GM10266 (cell line): ENCODE results near the gene LRP1B.

ENCODE experiments used
- DNase-seq: peaks from one replicate; pipeline ENCODE4 v3.0.0; 2012; ENCODE audit errors: extremely low spot score
- TF ChIP-seq, protein P1 (sequence below): IDR thresholded peaks from 2 replicates; pipeline ENCODE4 v1.5.1; 2012; ENCODE audit warnings: mild to moderate bottlenecking, low read depth; ENCODE audit not compliant: control insufficient read depth, insufficient read depth; ENCODE audit errors: missing control alignments

Gene LRP1B

DNA sequence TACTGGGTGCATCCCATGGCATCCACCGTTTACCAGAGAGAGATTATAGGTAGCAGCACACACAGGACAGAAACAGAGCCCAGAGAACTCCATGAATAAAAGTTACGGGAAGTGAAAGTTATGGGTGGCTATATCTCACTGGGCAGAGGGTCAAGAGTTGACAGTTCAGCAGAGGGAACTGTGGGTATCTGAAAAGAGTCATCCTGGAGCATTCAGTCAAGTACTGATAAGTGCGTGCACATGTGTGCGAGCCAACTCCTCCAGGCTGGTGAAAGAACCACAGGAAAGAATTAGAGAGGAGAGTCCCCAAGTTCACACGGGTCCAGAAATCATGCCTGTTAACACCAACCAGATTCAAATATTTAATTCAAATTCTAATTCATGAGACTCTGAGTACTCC lies 1588.2 kb downstream of the LRP1B start:
- no peak for DNase-seq
- TF ChIP-seq, protein P1, sequence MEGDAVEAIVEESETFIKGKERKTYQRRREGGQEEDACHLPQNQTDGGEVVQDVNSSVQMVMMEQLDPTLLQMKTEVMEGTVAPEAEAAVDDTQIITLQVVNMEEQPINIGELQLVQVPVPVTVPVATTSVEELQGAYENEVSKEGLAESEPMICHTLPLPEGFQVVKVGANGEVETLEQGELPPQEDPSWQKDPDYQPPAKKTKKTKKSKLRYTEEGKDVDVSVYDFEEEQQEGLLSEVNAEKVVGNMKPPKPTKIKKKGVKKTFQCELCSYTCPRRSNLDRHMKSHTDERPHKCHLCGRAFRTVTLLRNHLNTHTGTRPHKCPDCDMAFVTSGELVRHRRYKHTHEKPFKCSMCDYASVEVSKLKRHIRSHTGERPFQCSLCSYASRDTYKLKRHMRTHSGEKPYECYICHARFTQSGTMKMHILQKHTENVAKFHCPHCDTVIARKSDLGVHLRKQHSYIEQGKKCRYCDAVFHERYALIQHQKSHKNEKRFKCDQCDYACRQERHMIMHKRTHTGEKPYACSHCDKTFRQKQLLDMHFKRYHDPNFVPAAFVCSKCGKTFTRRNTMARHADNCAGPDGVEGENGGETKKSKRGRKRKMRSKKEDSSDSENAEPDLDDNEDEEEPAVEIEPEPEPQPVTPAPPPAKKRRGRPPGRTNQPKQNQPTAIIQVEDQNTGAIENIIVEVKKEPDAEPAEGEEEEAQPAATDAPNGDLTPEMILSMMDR = no peak

DNA sequence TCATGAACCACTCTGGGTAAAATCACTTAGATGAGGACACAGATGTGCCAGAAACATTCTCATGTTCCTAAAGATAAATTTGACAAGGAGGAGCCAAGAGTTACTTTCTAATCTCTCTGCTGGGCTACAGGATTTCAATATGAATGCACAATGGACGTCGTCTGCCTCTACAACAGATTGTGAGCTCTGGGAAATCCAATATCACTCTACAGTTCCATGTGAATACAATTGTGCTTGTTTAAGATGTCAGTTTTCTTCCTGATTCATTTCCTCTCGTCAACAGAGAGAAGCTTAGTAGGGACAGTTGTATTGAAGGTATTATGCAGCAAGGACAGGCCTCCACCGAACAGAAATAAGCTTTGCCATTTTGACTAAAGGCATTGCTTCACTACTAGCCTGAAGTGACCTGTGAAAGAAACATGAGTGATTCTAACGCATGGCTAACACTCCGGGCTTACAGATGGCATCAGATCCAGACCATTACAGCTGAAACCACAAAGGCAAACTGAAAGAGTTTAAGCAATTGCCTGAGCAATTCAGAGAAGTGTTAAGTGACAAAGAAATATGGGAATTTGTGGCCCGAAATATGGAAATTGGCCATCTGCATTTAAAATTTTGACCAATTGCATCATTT lies 1591.5 kb downstream of the LRP1B start:
- no peak for DNase-seq
- TF ChIP-seq, protein P1 = no peak

DNA sequence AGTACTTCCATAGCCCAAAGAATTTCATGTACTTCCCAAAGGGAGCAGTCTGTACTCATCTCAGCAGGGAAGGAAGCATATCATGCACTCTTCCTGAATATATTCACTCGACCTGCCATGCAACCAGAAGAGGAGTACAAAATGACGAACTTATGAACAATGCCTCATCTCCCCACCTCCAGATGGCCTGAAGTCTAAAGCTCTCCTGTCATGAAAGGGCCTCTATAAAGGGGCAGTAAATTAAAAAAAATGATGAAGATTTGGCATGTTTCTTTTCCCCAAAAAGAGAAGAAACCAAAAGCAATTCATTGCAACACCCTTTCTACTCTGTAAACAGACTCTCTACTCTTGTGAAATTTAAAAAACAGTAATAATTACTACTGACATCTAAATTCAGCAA lies 1601.1 kb downstream of the LRP1B start:
- DNase-seq = no peak

DNA sequence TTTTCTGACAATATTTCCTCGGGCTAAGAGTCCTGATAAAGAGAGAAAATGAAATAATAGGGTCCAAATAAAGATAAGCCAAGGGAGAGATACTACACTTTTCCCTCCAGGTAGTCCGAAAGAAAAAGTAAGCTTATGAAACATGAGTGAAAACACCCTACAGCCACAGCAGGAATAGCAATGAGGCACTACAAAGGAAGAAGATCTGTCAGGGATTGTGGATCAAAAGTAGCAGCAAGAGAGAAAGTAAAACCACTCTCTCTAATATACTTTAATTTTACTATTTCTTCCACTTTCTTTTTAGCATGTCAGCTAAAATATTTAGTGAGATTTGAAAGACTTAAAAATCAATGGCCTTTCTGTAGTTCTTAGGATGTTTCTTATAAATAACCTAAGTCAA lies 1601.8 kb downstream of the LRP1B start:
- no peak for DNase-seq
- TF ChIP-seq, protein P1 = no peak

More for the DNA sequence above, 1601.1 kb downstream of the LRP1B start:
- TF ChIP-seq, protein P1 = no peak

DNA sequence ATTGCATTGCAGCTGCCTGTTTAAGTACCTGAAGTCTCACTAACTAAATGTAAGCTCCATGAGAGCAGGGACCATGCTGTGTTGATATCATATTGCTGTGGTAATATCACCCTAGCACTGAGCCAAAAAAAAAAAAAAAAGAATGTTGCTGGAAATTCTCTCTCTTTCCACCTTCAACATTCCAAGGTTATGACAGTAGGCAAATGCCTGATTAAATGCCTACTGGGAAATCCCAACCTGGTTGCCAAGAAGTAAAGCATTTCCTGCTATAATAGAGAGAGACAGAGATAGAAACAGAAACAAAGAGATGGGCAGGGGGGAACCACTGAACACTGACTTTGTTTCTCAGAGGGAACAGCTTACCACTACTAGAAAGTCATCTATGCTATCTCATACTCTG lies 1604.2 kb downstream of the LRP1B start:
- DNase-seq = no peak
- TF ChIP-seq, protein P1 = no peak

DNA sequence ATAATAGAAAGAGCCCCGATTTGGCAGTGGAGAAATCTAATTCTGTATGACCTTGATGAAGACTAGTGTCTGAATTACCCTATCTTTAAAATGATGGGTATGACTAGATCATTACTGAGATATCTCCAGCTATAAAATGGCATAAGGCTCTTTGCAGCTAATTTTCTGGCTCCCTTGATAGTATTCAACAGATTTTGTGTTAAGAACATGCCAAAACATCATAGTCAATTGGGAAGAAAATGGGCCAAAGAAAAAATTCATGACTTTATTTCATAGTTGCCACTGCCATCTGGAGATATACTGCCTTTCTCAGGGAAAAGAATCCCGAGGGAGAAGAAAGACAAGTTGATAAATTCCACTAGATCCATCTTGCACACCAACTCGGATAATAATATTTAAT lies 1618.7 kb downstream of the LRP1B start:
- no peak for DNase-seq
- TF ChIP-seq, protein P1 = no peak

DNA sequence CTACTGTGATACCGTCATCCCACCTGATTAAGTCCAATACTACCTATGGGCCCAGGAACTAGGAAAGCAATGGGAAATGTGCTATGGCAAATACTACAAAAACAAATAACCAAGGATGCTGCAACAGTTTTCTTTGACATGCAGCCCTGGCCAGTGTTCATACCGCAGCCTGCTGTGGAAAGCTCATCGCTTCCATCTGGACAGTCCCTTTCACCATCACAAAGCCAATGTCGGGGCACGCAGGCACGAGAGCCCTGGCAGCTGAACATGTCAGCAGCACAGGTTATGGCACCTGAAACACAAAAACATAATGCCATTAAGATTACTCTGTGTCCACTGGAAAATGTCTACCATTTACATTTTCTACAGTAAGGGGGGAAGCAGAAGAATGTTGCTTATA lies 1621.1 kb downstream of the LRP1B start:
- DNase-seq = no peak
- TF ChIP-seq, protein P1 = no peak
